Esophagus muscularis mucosa (tissue), 4 donors: ENCODE results near the gene GDF2. TPM values are rescaled to one million over a fixed set of nuclear protein-coding genes. Genes with fewer than 3 reads are reported as not detected.

Experiments
- DNase-seq: peaks from one replicate; pipeline ENCODE4 v3.0.0-alpha.2; 2017; ENCODE audit errors: extremely low spot score
- H3K27ac ChIP-seq, 4 donors: fragments of 200-600 bp; sonication (generic); replicated peaks in 1 of 4; 1 replicate in 3 of 4; 2 replicates in 1 of 4; pipeline ENCODE4 v1.5.1; 2016 to 2019; ENCODE audit warnings: mild to moderate bottlenecking in 1 of 4
- H3K27me3 ChIP-seq, 4 donors: fragments of 200-600 bp; sonication (generic); one replicate each; pipeline versions ENCODE4 v1.5.1 to v1.6.0; 2016 to 2019
- H3K36me3 ChIP-seq, 4 donors: fragments of 200-600 bp; sonication (generic); one replicate each; pipeline ENCODE4 v1.5.1; 2016 to 2019
- H3K4me1 ChIP-seq, 4 donors: fragments of 200-600 bp; sonication (generic); one replicate each; pipeline ENCODE4 v1.5.1; 2016 to 2019
- H3K4me3 ChIP-seq, 4 donors: fragments of 200-600 bp; sonication (generic); 1 replicate in 2 of 4; 2 replicates in 2 of 4; pipeline ENCODE4 v1.5.1; 2016 to 2019; ENCODE audit warnings: mild to moderate bottlenecking in 4 of 4, moderate library complexity in 1 of 4
- H3K9me3 ChIP-seq, 4 donors: fragments of 200-600 bp; sonication (generic); 1 replicate in 3 of 4; 2 replicates in 1 of 4; pipeline ENCODE4 v1.5.1; 2016 to 2019
- CTCF ChIP-seq, 3 experiments: fragments of 200-600 bp in 2 of 3; fragments of 450-650 bp in 1 of 3; sonication (generic) in 2 of 3; IDR thresholded peaks; one replicate each; pipeline ENCODE4 v1.5.1; 2017 to 2019; ENCODE audit warnings: antibody characterized with exemption in 3 of 3, mild to moderate bottlenecking in 2 of 3, moderate library complexity in 1 of 3
- EP300 ChIP-seq: sonication (generic); formaldehyde crosslinking; IDR thresholded peaks from one replicate; pipeline ENCODE4 v1.6.1; 2017; ENCODE audit warnings: antibody characterized with exemption
- POLR2A ChIP-seq: fragments of 450-650 bp; IDR thresholded peaks from one replicate; pipeline ENCODE4 v1.6.1; 2017; ENCODE audit warnings: antibody characterized with exemption, moderate library complexity, mild to moderate bottlenecking, low read depth
- POLR2AphosphoS5 ChIP-seq, 2 donors: sonication (generic); formaldehyde crosslinking; IDR thresholded peaks; one replicate each; pipeline ENCODE4 v1.6.1; 2017; ENCODE audit warnings: antibody characterized with exemption in 2 of 2
- WGBS: methylation state at CpG from one replicate; pipeline ENCODE4 v1.1.5; 2018; 5-methylcytosine and 5-hydroxymethylcytosine counted together
- intact Hi-C: fragments of 100-400 bp; cut with DNase I; formaldehyde crosslinking; loops from one replicate; pipeline ENCODE4 v1.15.1; 2023
- total RNA-seq, 4 donors: library from RNA; depleted of rRNA; stranded (reverse); fragments of >200 nt; gene quantifications; one replicate each; pipeline versions ENCODE4 v1.1.0 to v1.2.1, GENCODE V29; 2016

The GDF2 gene
- total RNA-seq, 4 donors from 2014 or later = not detected

- Histone ChIP-seq H3K4me3 (no peak overlapping the region), H3K36me3 (no peaks in the 10 kb centered on the region), H3K9me3 (no peaks in the 10 kb centered on the region), H3K27me3 (no peaks in the 10 kb centered on the region), H3K4me1 (no peaks in the 10 kb centered on the region), H3K27ac (no peak overlapping the region)
- TF ChIP-seq POLR2AphosphoS5 (IDR thresholded peaks at IDR 0.05) = no peak
- no peak for TF ChIP-seq EP300
- TF ChIP-seq POLR2A = no peak
- TF ChIP-seq CTCF (IDR thresholded peaks at IDR 0.05) = no peak
- intact Hi-C loops = no loop called here
- WGBS = 95% methylated on average over 18 of the region's 22 CpGs
- DNase-seq = no peak
Observed at GRCh38 chr10:47349516-47349915, 27.3 kb downstream of the GDF2 start.

DNA sequence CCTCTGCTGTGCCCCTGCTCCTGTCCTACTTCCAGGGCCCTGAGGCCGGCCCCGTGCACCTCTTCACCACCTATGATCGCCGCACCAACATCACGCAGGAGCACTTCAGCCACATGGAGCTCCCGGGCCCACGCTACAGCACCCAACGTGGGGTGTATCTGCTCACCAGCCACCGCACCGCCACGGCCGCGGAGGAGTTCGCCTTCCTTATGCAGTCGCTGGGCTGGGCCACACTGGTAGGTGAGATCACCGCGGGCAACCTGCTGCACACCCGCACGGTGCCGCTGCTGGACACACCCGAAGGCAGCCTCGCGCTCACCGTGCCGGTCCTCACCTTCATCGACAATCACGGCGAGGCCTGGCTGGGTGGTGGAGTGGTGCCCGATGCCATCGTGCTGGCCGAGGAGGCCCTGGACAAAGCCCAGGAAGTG, 27.7 kb downstream of the GDF2 start:
- H3K27me3 ChIP-seq = no peaks in the 10 kb centered on the region
- no peak for DNase-seq
- H3K36me3 ChIP-seq = no peaks in the 10 kb centered on the region
- no peak overlapping the region for H3K4me3 ChIP-seq
- intact Hi-C loops = no loop called here
- no peak overlapping the region for H3K27ac ChIP-seq
- WGBS = 96% methylated on average over 14 of the region's 31 CpGs
- no peaks in the 10 kb centered on the region for H3K9me3 ChIP-seq
- no peaks in the 10 kb centered on the region for H3K4me1 ChIP-seq
- TF ChIP-seq EP300 = no peak
- no peak for TF ChIP-seq CTCF (IDR thresholded peaks at IDR 0.05)
- no peak for TF ChIP-seq POLR2A

GRCh38 chr10:47350671-47351640, 28.7 kb downstream of the GDF2 start:
- 90% methylated on average over 20 of the region's 39 CpGs for WGBS
- H3K4me3 ChIP-seq = no peak overlapping the region
- H3K27me3 ChIP-seq = no peaks in the 10 kb centered on the region
- no peaks in the 10 kb centered on the region for H3K36me3 ChIP-seq
- intact Hi-C loops = no loop called here
- TF ChIP-seq CTCF (IDR thresholded peaks at IDR 0.05) = no peak
- TF ChIP-seq POLR2AphosphoS5 (IDR thresholded peaks at IDR 0.05) = no peak
- TF ChIP-seq POLR2A = no peak
- no peak for TF ChIP-seq EP300
- H3K27ac ChIP-seq = no peak overlapping the region
- DNase-seq = no peak
- H3K4me1 ChIP-seq = no peaks in the 10 kb centered on the region
- H3K9me3 ChIP-seq = no peaks in the 10 kb centered on the region

- no peak overlapping the region for H3K27ac ChIP-seq
- no peaks in the 10 kb centered on the region for H3K27me3 ChIP-seq
- no peak for TF ChIP-seq CTCF (IDR thresholded peaks at IDR 0.05)
- no peak for TF ChIP-seq POLR2AphosphoS5 (IDR thresholded peaks at IDR 0.05)
- no peaks in the 10 kb centered on the region for H3K36me3 ChIP-seq
- no peak overlapping the region for H3K4me3 ChIP-seq
- 91% methylated on average over 10 of the region's 14 CpGs for WGBS
- H3K4me1 ChIP-seq = no peaks in the 10 kb centered on the region
- H3K9me3 ChIP-seq = no peaks in the 10 kb centered on the region
- no peak for DNase-seq
- intact Hi-C loops = no loop called here
Observed at GRCh38 chr10:47351899-47352815, 29.9 kb downstream of the GDF2 start.
